Right lobe of liver (tissue), 4 donors: ENCODE measurements around the gene OVOL3.

Experiments
- POLR2A ChIP-seq: fragments of 450-650 bp; IDR thresholded peaks from one replicate; pipeline ENCODE4 v1.6.1; 2017; ENCODE audit warnings: antibody characterized with exemption, mild to moderate bottlenecking
- TF ChIP-seq, protein P1 (sequence below), 4 donors: fragments of 200-600 bp in 3 of 4; fragments of 450-650 bp in 1 of 4; IDR thresholded peaks; one replicate each; pipeline versions ENCODE4 v1.5.1 to v1.8.0; 2016 to 2022; ENCODE audit warnings: antibody characterized with exemption in 4 of 4, mild to moderate bottlenecking in 2 of 4
- donor health status: DM: no; HTN: no; CAD: no.
- donor health status: DM: no; HTN: no; CAD: no.
- donor health status: DM: no; HTN: yes; CAD: no.

DNA sequence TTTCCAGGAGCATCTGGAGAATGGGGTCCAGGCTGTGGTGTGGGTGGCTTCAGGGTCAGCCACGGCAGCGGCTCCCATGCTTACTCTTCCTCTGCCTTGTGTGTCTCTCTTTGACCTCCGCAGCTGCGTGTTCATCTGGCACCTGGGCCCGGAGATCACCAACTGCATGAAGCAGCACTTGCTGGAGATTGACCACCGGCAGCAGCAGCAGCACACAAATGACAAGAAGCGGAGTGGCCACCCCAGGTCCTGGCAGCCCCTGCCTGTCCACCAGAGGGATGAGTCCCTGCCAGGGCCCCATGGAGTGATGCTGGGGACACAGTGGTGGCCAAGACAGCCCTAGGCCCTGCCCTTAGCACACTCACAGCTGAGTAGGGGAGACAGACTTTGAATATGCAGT lies 18.4 kb upstream of the OVOL3 start:
- no peak for TF ChIP-seq POLR2A
- TF ChIP-seq, protein P1, sequence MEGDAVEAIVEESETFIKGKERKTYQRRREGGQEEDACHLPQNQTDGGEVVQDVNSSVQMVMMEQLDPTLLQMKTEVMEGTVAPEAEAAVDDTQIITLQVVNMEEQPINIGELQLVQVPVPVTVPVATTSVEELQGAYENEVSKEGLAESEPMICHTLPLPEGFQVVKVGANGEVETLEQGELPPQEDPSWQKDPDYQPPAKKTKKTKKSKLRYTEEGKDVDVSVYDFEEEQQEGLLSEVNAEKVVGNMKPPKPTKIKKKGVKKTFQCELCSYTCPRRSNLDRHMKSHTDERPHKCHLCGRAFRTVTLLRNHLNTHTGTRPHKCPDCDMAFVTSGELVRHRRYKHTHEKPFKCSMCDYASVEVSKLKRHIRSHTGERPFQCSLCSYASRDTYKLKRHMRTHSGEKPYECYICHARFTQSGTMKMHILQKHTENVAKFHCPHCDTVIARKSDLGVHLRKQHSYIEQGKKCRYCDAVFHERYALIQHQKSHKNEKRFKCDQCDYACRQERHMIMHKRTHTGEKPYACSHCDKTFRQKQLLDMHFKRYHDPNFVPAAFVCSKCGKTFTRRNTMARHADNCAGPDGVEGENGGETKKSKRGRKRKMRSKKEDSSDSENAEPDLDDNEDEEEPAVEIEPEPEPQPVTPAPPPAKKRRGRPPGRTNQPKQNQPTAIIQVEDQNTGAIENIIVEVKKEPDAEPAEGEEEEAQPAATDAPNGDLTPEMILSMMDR (IDR thresholded peaks at IDR 0.05): no peak
